PC-9 (cell line): ENCODE results near the gene HIGD1A.

Experiments
- CTCF ChIP-seq: fragments of 200-600 bp; sonication (generic); conservative IDR thresholded peaks from 2 replicates; pipeline ENCODE4 v1.6.1; 2017; ENCODE audit warnings: mixed run types, antibody characterized with exemption, mild to moderate bottlenecking, moderate library complexity
- EZH2 ChIP-seq: fragments of 200-600 bp; sonication (generic); IDR thresholded peaks from 2 replicates; pipeline ENCODE4 v1.8.0; 2017; ENCODE audit warnings: antibody characterized with exemption, low read depth

DNA sequence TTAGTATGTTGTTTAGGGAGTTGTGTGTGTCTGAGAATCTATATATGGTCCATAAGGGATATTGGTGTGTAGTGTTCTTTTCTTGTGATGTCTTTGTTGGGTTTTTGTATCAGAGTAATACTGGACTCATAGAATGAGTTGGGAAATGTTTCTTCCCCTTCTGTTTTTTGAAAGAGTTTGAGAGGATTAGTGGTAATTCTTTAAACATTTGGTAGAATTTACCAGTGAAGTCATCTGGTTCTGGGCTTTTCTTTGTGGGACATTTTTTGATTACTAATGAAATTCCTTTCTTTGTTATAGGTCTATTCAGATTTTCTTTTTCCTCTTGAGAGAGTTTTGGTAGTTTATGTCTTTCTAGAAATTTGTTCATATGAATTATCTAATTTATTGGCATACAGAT lies 21.9 kb upstream of the HIGD1A start:
- TF ChIP-seq CTCF, result no peak
- no peak for TF ChIP-seq EZH2
